ENCODE measurements around the gene GFOD1.
A peak's percentile ranks its signal among the peaks of the same experiment; 100 is the strongest.

DNA sequence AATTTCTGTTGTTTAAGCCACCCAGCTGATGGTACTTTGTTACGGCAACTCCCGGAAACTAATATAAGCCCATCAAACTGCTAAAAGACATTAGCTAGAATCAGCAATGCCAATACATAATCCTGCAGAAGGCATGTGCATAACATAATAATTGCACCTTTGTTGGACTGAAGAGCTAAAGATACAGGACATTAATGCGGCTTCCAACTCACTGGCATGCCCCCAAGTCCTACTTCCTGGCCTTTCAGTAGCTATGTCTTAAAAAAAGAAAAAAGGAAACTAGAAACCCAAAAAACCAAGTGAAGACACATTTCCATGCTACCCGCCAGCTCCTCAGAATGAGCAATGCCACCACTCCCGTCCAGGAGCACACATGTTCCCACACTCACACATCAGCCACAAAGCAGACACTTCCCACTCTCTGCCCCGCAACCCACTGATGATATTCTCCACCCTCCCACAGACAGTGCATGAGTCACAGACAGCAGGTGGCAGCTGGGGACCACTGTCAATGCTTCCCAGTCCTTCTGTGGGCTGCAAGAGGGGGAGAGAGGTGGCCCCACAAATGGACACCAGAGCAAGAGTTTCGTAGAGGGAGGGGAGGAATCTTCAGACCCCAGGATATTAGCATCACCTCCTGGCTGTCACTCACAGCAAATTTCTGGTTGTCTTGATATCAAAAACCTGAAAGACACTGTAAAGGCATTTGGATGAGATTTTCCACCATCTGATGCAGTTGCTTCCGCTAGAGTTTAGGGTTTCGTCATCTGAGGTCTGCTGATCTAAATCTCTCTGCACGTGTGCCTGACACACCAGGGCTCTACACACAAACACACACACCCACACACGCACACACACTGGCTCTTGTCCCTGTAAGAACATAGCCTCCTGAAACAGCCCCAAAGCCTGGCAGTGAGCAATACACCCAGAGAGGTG is 32.8 kb downstream of the GFOD1 start:
- TF ChIP-seq POLR2A (IDR thresholded peaks at IDR 0.05), result no peak
- TF ChIP-seq, protein P1, sequence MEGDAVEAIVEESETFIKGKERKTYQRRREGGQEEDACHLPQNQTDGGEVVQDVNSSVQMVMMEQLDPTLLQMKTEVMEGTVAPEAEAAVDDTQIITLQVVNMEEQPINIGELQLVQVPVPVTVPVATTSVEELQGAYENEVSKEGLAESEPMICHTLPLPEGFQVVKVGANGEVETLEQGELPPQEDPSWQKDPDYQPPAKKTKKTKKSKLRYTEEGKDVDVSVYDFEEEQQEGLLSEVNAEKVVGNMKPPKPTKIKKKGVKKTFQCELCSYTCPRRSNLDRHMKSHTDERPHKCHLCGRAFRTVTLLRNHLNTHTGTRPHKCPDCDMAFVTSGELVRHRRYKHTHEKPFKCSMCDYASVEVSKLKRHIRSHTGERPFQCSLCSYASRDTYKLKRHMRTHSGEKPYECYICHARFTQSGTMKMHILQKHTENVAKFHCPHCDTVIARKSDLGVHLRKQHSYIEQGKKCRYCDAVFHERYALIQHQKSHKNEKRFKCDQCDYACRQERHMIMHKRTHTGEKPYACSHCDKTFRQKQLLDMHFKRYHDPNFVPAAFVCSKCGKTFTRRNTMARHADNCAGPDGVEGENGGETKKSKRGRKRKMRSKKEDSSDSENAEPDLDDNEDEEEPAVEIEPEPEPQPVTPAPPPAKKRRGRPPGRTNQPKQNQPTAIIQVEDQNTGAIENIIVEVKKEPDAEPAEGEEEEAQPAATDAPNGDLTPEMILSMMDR (IDR thresholded peaks at IDR 0.05), result peak in 1 of 4 experiments; percentile 21
